A549 (cell line): Measurements from ENCODE around the gene PILRB. TPM values are rescaled to one million over a fixed set of nuclear protein-coding genes. Genes with fewer than 3 reads are reported as not detected.
"Not testable (repeated sequence)": the region's sequence is repeated elsewhere in the genome, so short reads cannot be mapped to it uniquely, and the experiment has no call there.

Source experiments
- ATAC-seq, 2 experiments: fragments of 200-7000 bp in 1 of 2; fragments of >200 bp in 1 of 2; cut with Nextera tagmentation in 1 of 2; cut with Tn5 transposase in 1 of 2; 3 replicates each; pipeline versions ENCODE4 v1.8.0 to v1.9.1; 2018 to 2020; ENCODE audit warnings: mild to moderate bottlenecking in 1 of 2, moderate library complexity in 1 of 2
- CTCF ChIA-PET: fragments of 300-600 bp; sonication (Branson Sonifier 250); formaldehyde crosslinking; extraction: SDS; loops from one replicate; lab custom pipeline; 2021; ENCODE audit warnings: antibody characterized with exemption, inconsistent platforms; lab: Yijun Ruan, JAX
- POLR2A ChIA-PET: fragments of 350-600 bp; formaldehyde crosslinking; extraction: SDS; loops from one replicate; lab custom pipeline; 2021; ENCODE audit warnings: antibody characterized with exemption, inconsistent platforms; lab: Yijun Ruan, JAX
- DNase-seq, 2 experiments: peaks; one replicate each; pipeline versions ENCODE4 v3.0.0 to v3.0.0-alpha.2; 2011 to 2016; ENCODE audit warnings: low read depth in 1 of 2, low spot score in 1 of 2
- FAIRE-seq: peaks from 2 replicates; lab custom pipeline; 2011; peaks lifted over from hg19 to GRCh38; lab: Jason Lieb, UNC
- H3K27ac ChIP-seq, 2 experiments: fragments of >200 bp; sonication (Bioruptor Twin); formaldehyde crosslinking; 3 replicates each; pipeline ENCODE4 v1.5.1; 2016 to 2017
- H3K4me1 ChIP-seq: fragments of >200 bp; sonication (Bioruptor Twin); formaldehyde crosslinking; 3 replicates; pipeline ENCODE4 v1.6.1; 2016
- H3K4me2 ChIP-seq: fragments of >200 bp; sonication (Bioruptor Twin); formaldehyde crosslinking; 3 replicates; pipeline ENCODE4 v1.6.1; 2016
- H3K4me3 ChIP-seq: fragments of >200 bp; sonication (Bioruptor Twin); formaldehyde crosslinking; 3 replicates; pipeline ENCODE4 v1.5.1; 2016
- H3K9me3 ChIP-seq: fragments of >200 bp; sonication (Bioruptor Twin); formaldehyde crosslinking; 3 replicates; pipeline ENCODE4 v1.6.1; 2016
- ATOH8 ChIP-seq: fragments of 250-450 bp; sonication (Bioruptor Pico); IDR thresholded peaks from 2 replicates; pipeline ENCODE4 v1.5.0; 2020; ENCODE audit warnings: low read depth, mild to moderate bottlenecking, moderate library complexity
- CEBPB ChIP-seq, 2 experiments: fragments of >200 bp in 1 of 2; sonication (Bioruptor Twin) in 1 of 2; formaldehyde crosslinking in 1 of 2; IDR thresholded peaks; 2 replicates each; pipeline ENCODE4 v1.6.1; 2012 to 2016
- FOSB ChIP-seq: fragments of 250-450 bp; sonication (Bioruptor Pico); IDR thresholded peaks from 2 replicates; pipeline ENCODE4 v1.5.0; 2020; ENCODE audit warnings: mild to moderate bottlenecking, moderate library complexity
- FOXS1 ChIP-seq: fragments of 250-450 bp; sonication (Bioruptor Pico); IDR thresholded peaks from 2 replicates; pipeline ENCODE4 v1.5.0; 2020; ENCODE audit warnings: mild to moderate bottlenecking, moderate library complexity
- HEYL ChIP-seq: fragments of 250-450 bp; sonication (Bioruptor Pico); IDR thresholded peaks from 2 replicates; pipeline ENCODE4 v1.8.0; 2021; ENCODE audit warnings: mild to moderate bottlenecking, moderate library complexity
- HMGXB4 ChIP-seq: fragments of 250-450 bp; sonication (Bioruptor Pico); IDR thresholded peaks from 2 replicates; pipeline ENCODE4 v1.5.0; 2021; ENCODE audit warnings: mild to moderate bottlenecking, moderate library complexity, borderline replicate concordance
- JUNB ChIP-seq: fragments of >200 bp; sonication (Bioruptor Twin); formaldehyde crosslinking; IDR thresholded peaks from 2 replicates; pipeline ENCODE4 v1.6.1; 2016
- MAFK ChIP-seq: fragments of 450-650 bp; IDR thresholded peaks from 2 replicates; pipeline ENCODE4 v1.6.1; 2014; ENCODE audit not compliant: partially characterized antibody
- NPAS2 ChIP-seq: fragments of 250-450 bp; sonication (Bioruptor Pico); IDR thresholded peaks from 2 replicates; pipeline ENCODE4 v1.8.0; 2022; ENCODE audit warnings: mild to moderate bottlenecking, moderate library complexity, borderline replicate concordance
- PBX3 ChIP-seq: IDR thresholded peaks from 2 replicates; pipeline ENCODE4 v1.6.1; 2012
- RAD21 ChIP-seq, 2 experiments: fragments of >200 bp in 1 of 2; sonication (Bioruptor Twin) in 1 of 2; formaldehyde crosslinking in 1 of 2; IDR thresholded peaks in 1 of 2; conservative IDR thresholded peaks in 1 of 2; 2 replicates in 1 of 2; 3 replicates in 1 of 2; pipeline ENCODE4 v1.6.1; 2012 to 2018; ENCODE audit warnings: inconsistent platforms in 1 of 2
- RARB ChIP-seq: fragments of 250-450 bp; sonication (Bioruptor Pico); IDR thresholded peaks from 2 replicates; pipeline ENCODE4 v1.8.0; 2021; ENCODE audit warnings: mild to moderate bottlenecking, moderate library complexity
- TP53 ChIP-seq: fragments of 250-450 bp; sonication (Bioruptor Pico); IDR thresholded peaks from 2 replicates; pipeline ENCODE4 v1.5.0; 2021; ENCODE audit warnings: mild to moderate bottlenecking, moderate library complexity
- ZC3H11A ChIP-seq: fragments of 450-650 bp; IDR thresholded peaks from 2 replicates; pipeline ENCODE4 v1.6.1; 2014; ENCODE audit warnings: antibody characterized with exemption, mild to moderate bottlenecking
- ZSCAN20 ChIP-seq: fragments of 250-450 bp; sonication (Bioruptor Pico); IDR thresholded peaks from 2 replicates; pipeline ENCODE4 v1.8.0; 2022; ENCODE audit warnings: mild to moderate bottlenecking, moderate library complexity
- WGBS: methylation state at CpG from one replicate; pipeline ENCODE4 v1.1.6; 2017; ENCODE audit errors: missing lambda C conversion rate; 5-methylcytosine and 5-hydroxymethylcytosine counted together
- polyA plus RNA-seq, 4 experiments: library from polyadenylated mRNA; depleted of rRNA in 3 of 4; stranded (reverse); fragments of >200 nt; fragmentation: RNase III in 1 of 4; extraction: RNeasy Plus Mini Kit Qiagen cat#74134 plus additional on column Dnase treatment in 1 of 4; gene quantifications; 2 replicates in 3 of 4; 3 replicates in 1 of 4; pipeline ENCODE4 v1.2.3, GENCODE V29; 2011 to 2017
- TF ChIP-seq, protein P1 (sequence below): fragments of >200 bp; sonication (Bioruptor Twin); formaldehyde crosslinking; IDR thresholded peaks from 3 replicates; pipeline ENCODE4 v1.6.1; 2016

Gene PILRB
- polyA plus RNA-seq, 2 of the 4 experiments (the other 2 are of a cell fraction) = 24.9 to 47.8 TPM

GRCh38 chr7:100372694-100373093 is 14.8 kb downstream of the PILRB start:
- DNase-seq (no peak), ATAC-seq (peak; percentile 11 to 12; a peak in 5 of 6 replicates), FAIRE-seq (no peak)
- TF ChIP-seq ZSCAN20 (CRISPR knock-in tag) (no peak), PBX3 (0 out of 2 replicates have a peak, but pooled peaks have one; percentile 11), NPAS2 (no peak)
- WGBS = 93% methylated on average over 3 of the region's 6 CpGs
- peaks cover 7% of the 10 kb centered on the region; the same call in 2 of the 3 replicates for H3K4me1 ChIP-seq
- no peaks in the 10 kb centered on the region for H3K9me3 ChIP-seq
- H3K4me3 ChIP-seq = no peak overlapping the region
- POLR2A ChIA-PET = no interaction called here
- CTCF ChIA-PET = interaction anchor here (0.7 kb wide), 1 partner anchor 35 kb away, joined by 5 read pairs; no protein-coding TSS in a partner anchor
- peak overlapping the region in 1 of 2 experiments; percentile 70; a peak in 3 of 6 replicates for H3K27ac ChIP-seq
- no peak overlapping the region; the same call in 2 of the 3 replicates for H3K4me2 ChIP-seq

GRCh38 chr7:100373261-100373831 is 15.4 kb downstream of the PILRB start, which contains the start of gene PILRA:
PILRA (plus strand) TSS chr7:100373487; CDS start chr7:100373657, 170 bp downstream.
- Histone ChIP-seq H3K4me3 (no peak within 1 kb of the TSS), H3K27ac (peak within 1 kb of the TSS in 1 of 2 experiments; percentile 70; a peak in 3 of 6 replicates), H3K4me1 (peaks cover 7% of the 10 kb centered on the region; the same call in 2 of the 3 replicates), H3K9me3 (no peaks in the 10 kb centered on the region), H3K4me2 (no peak within 1 kb of the TSS; the same call in 2 of the 3 replicates)
- ATAC-seq (peak; percentile 23 to 28; a peak in 5 of 6 replicates), FAIRE-seq (no peak), DNase-seq (no peak)
- ChIA-PET CTCF (no interaction called here), POLR2A (no interaction called here)
- 49% methylated on average over 6 of the region's 12 CpGs for WGBS
- TF ChIP-seq ATOH8 (CRISPR knock-in tag) = no peak
- TF ChIP-seq TP53 (CRISPR knock-in tag) = no peak
- no peak for TF ChIP-seq ZC3H11A
- no peak for TF ChIP-seq FOXS1 (CRISPR knock-in tag)
- TF ChIP-seq RARB (CRISPR knock-in tag) = no peak
- no peak for TF ChIP-seq HMGXB4 (CRISPR knock-in tag)
- TF ChIP-seq HEYL (CRISPR knock-in tag) = no peak

- H3K4me2 ChIP-seq, H3K4me1 ChIP-seq, POLR2A ChIA-PET, H3K9me3 ChIP-seq, DNase-seq, FAIRE-seq, H3K4me3 ChIP-seq, H3K27ac ChIP-seq: not testable (repeated sequence)
- TF ChIP-seq RAD21 (conservative IDR thresholded peaks at IDR 0.05 in 1 of 2, IDR thresholded peaks at IDR 0.05 in 1 of 2) = peak in 1 of 2 experiments; percentile 18; a peak in 1 of 5 replicates
- 77% methylated on average over 15 of the region's 15 CpGs for WGBS
- peak in 1 of 2 experiments; percentile 39; a peak in 3 of 6 replicates for ATAC-seq
- CTCF ChIA-PET = interaction anchor here (0.6 to 2.2 kb wide), 3 partner anchors 9 to 35 kb away, joined by 3 to 5 read pairs (median 4); no protein-coding TSS in a partner anchor
Observed at GRCh38 chr7:100373870-100374598, 16.1 kb downstream of the PILRB start.

DNA sequence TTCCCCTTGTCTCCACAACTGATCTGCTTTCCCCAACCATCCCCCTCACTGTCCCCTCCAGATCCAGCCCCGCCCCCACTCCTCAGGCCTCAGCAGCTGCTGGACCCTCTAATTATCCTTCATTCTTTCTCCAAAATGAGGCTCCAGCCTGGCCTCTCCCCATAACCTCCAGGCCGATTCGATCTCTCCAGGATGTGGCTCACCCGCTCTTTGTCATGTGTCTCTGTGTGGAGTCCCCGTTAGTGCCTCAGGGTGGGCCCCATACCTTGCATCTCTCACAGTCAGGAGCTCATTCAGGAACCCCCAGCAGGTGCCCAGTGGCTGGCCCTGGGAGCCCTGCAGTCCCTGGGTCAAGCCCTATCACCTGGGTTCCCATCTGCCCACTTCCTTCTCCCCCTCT is 16.7 kb downstream of the PILRB start:
- no peak overlapping the region for H3K4me2 ChIP-seq
- 70% methylated on average over 5 of the region's 5 CpGs for WGBS
- DNase-seq (no peak), FAIRE-seq (no peak), ATAC-seq (no peak)
- TF ChIP-seq, protein P1, sequence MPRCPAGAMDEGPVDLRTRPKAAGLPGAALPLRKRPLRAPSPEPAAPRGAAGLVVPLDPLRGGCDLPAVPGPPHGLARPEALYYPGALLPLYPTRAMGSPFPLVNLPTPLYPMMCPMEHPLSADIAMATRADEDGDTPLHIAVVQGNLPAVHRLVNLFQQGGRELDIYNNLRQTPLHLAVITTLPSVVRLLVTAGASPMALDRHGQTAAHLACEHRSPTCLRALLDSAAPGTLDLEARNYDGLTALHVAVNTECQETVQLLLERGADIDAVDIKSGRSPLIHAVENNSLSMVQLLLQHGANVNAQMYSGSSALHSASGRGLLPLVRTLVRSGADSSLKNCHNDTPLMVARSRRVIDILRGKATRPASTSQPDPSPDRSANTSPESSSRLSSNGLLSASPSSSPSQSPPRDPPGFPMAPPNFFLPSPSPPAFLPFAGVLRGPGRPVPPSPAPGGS = no peak
- TF ChIP-seq JUNB (no peak), CEBPB (IDR thresholded peaks at IDR 0.05) (no peak), TP53 (CRISPR knock-in tag) (no peak), FOSB (CRISPR knock-in tag) (no peak), MAFK (no peak)
- CTCF ChIA-PET = interaction anchor here (0.6 to 2.2 kb wide), 4 partner anchors 10 to 343 kb away, joined by 3 to 5 read pairs (median 4); no protein-coding TSS in a partner anchor
- POLR2A ChIA-PET = interaction anchor here (0.6 kb wide), 1 partner anchor 20 kb away, joined by 3 read pairs; no protein-coding TSS in a partner anchor
- no peak overlapping the region for H3K4me3 ChIP-seq
- H3K27ac ChIP-seq = no peak overlapping the region
- H3K4me1 ChIP-seq = peaks cover 7% of the 10 kb centered on the region; the same call in 2 of the 3 replicates
- no peaks in the 10 kb centered on the region for H3K9me3 ChIP-seq
